PC-9 (cell line): ENCODE data around the gene CMSS1.

ENCODE experiments used
- CTCF ChIP-seq: fragments of 200-600 bp; sonication (generic); conservative IDR thresholded peaks from 2 replicates; pipeline ENCODE4 v1.6.1; 2017; ENCODE audit warnings: mixed run types, antibody characterized with exemption, mild to moderate bottlenecking, moderate library complexity
- EZH2 ChIP-seq: fragments of 200-600 bp; sonication (generic); IDR thresholded peaks from 2 replicates; pipeline ENCODE4 v1.8.0; 2017; ENCODE audit warnings: antibody characterized with exemption, low read depth

DNA sequence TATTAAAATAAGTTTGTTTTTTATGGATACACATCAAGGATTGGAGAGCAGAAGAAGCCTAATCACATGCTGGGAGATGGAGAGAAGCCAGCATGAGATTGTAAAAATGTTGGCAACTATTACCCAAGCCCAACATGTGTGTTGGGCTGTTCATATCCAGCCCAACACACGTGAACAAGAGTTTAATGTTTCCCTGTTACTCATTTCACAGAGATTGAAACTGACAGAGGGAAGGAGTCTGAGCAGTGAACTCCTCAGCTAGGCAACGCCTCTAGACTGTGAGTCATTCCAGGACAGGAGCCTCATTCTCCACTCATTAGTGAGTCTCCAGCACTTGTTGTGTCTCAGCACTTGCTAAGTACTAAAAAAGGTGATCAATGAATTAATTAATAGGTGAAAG lies 43.2 kb upstream of the CMSS1 start:
- no peak for TF ChIP-seq CTCF
- no peak for TF ChIP-seq EZH2
